ENCODE measurements around the gene CEP170.

DNA sequence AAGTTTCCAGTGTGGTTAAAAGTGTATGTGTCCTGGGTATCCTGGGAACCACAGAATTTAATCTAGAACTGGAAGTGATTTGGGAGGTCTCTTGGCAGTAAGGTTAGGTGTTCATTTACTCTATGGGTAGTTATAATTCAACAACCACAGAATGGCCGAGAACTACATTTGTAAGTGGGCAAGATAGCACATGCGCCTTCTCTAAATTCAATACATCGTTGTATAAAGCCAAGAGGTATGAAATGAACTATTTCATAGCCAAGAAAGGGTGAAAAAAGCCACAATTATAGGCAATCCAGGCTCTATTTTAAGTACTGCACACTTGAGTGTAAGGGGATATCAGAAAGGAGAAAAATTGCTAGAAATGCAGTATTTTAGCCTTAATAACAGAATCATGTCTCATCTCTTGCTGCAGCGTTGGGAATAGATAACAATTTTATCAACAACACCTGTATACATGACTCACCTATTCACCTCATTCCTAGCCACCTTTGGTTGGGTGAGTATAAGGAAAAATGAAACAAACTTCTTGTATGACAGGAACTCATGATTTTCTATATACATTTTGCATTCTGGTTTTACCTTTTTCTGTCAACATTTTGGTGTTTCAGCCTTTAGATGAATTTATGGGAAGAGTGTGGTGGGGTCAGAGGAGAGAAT, 5.3 kb upstream of the CEP170 start:
- TF ChIP-seq CTCF (conservative IDR thresholded peaks at IDR 0.05; ENCODE audit: low read depth in 2 of 2), result no peak
- TF ChIP-seq EZH2 (IDR thresholded peaks at IDR 0.05; ENCODE audit: low read depth, unreplicated experiment), result no peak
- no peak for TF ChIP-seq REST (IDR thresholded peaks at IDR 0.05; ENCODE audit: unreplicated experiment)
- TF ChIP-seq EZH2phosphoT487 (IDR thresholded peaks at IDR 0.05; ENCODE audit: unreplicated experiment), result no peak
- TF ChIP-seq NANOG (IDR thresholded peaks at IDR 0.05; ENCODE audit: borderline replicate concordance), result no peak
- TF ChIP-seq POLR2AphosphoS5 (IDR thresholded peaks at IDR 0.05; ENCODE audit: low read depth), result no peak
- TF ChIP-seq CREB1 (CRISPR knock-in tag; IDR thresholded peaks at IDR 0.05; ENCODE audit: low read depth), result no peak
- no peak for TF ChIP-seq ZNF114 (CRISPR knock-in tag; IDR thresholded peaks at IDR 0.05)
- no peak for TF ChIP-seq STAT1 (IDR thresholded peaks at IDR 0.05; ENCODE audit: unreplicated experiment)
- TF ChIP-seq JUNB (IDR thresholded peaks at IDR 0.05; ENCODE audit: unreplicated experiment), result no peak

Measured in GM23338 (cell line).